IMR-90 (cell line): Measurements from ENCODE around the gene EIF3L. TPM values are rescaled to one million over a fixed set of nuclear protein-coding genes. Genes with fewer than 3 reads are reported as not detected.

Source experiments
- ATAC-seq: fragments of 200-7000 bp; cut with Tn5 transposase; 2 replicates; pipeline ENCODE4 v1.9.1; 2020; ENCODE audit warnings: low read depth, mild to moderate bottlenecking, moderate library complexity
- BruUV-seq: library from RNA; stranded (reverse); fragments of 400-500 nt; replicated peaks from 2 replicates; lab custom pipeline; 2021; lab: Mats Ljungman, UMichigan
- CTCF ChIA-PET: fragments of 300-600 bp; formaldehyde crosslinking; extraction: SDS; loops from one replicate; lab custom pipeline; 2021; ENCODE audit warnings: antibody characterized with exemption; lab: Yijun Ruan, JAX
- POLR2A ChIA-PET: fragments of 300-600 bp; sonication (Branson Sonifier 250); formaldehyde crosslinking; loops from one replicate; lab custom pipeline; 2022; ENCODE audit warnings: antibody characterized with exemption; ENCODE audit not compliant: unreplicated experiment; lab: Charles Lee
- DNase-seq: peaks from one replicate; pipeline ENCODE4 v3.0.0; 2013
- H2AFZ ChIP-seq: replicated peaks from 2 replicates; pipeline ENCODE3; 2013; ENCODE audit warnings: low read length, mild to moderate bottlenecking; ENCODE audit not compliant: poor library complexity
- H2AK5ac ChIP-seq: 2 replicates; pipeline ENCODE4 v1.6.1; 2013; ENCODE audit warnings: low read depth, low read length, inconsistent platforms
- H2AK9ac ChIP-seq: replicated peaks from 2 replicates; pipeline ENCODE3; 2013; ENCODE audit warnings: mild to moderate bottlenecking, low read depth, low read length, moderate library complexity; ENCODE audit not compliant: poor library complexity
- H2BK120ac ChIP-seq: 2 replicates; pipeline ENCODE4 v1.6.1; 2013; ENCODE audit warnings: low read depth, low read length, inconsistent platforms
- H2BK15ac ChIP-seq: 3 replicates; pipeline ENCODE4 v1.6.1; 2013; ENCODE audit warnings: low read depth, low read length, inconsistent platforms
- H2BK20ac ChIP-seq: 2 replicates; pipeline ENCODE4 v1.6.1; 2013; ENCODE audit warnings: low read depth, mild to moderate bottlenecking, inconsistent platforms, low read length, moderate library complexity
- H2BK5ac ChIP-seq: 2 replicates; pipeline ENCODE4 v1.6.1; 2013; ENCODE audit warnings: mild to moderate bottlenecking, low read depth, low read length, inconsistent platforms; ENCODE audit not compliant: poor library complexity, severe bottlenecking
- H3K14ac ChIP-seq: replicated peaks from 2 replicates; pipeline ENCODE4 v1.6.1; 2013; ENCODE audit warnings: low read depth, low read length, inconsistent platforms
- H3K18ac ChIP-seq: 2 replicates; pipeline ENCODE4 v1.6.1; 2013; ENCODE audit warnings: low read depth, low read length, control low read depth
- H3K23ac ChIP-seq: 2 replicates; pipeline ENCODE4 v1.6.1; 2013; ENCODE audit warnings: low read depth, low read length, inconsistent platforms
- H3K27ac ChIP-seq: 2 replicates; pipeline ENCODE4 v1.5.1; 2013; ENCODE audit warnings: mild to moderate bottlenecking, control low read depth, low read length; ENCODE audit not compliant: insufficient read depth
- H3K27me3 ChIP-seq: 2 replicates; pipeline ENCODE4 v1.6.1; 2013; ENCODE audit warnings: low read length; ENCODE audit not compliant: control insufficient read depth, insufficient read depth
- H3K36me3 ChIP-seq: 2 replicates; pipeline ENCODE4 v1.6.1; 2013; ENCODE audit warnings: low read length, mixed read lengths; ENCODE audit not compliant: control insufficient read depth, insufficient read depth
- H3K4ac ChIP-seq: 2 replicates; pipeline ENCODE4 v1.6.1; 2013; ENCODE audit warnings: low read depth, low read length, inconsistent platforms
- H3K4me1 ChIP-seq: 2 replicates; pipeline ENCODE4 v1.6.1; 2013; ENCODE audit warnings: low read length, mixed read lengths; ENCODE audit not compliant: control insufficient read depth, insufficient read depth
- H3K4me2 ChIP-seq: 2 replicates; pipeline ENCODE4 v1.6.1; 2013; ENCODE audit warnings: low read depth, mild to moderate bottlenecking, control low read depth, low read length, moderate library complexity
- H3K4me3 ChIP-seq: 2 replicates; pipeline ENCODE4 v1.5.1; 2013; ENCODE audit warnings: low read depth, mild to moderate bottlenecking, control low read depth, low read length, moderate library complexity; ENCODE audit not compliant: insufficient read depth
- H3K56ac ChIP-seq: 2 replicates; pipeline ENCODE4 v1.6.1; 2013; ENCODE audit warnings: low read length, inconsistent platforms; ENCODE audit not compliant: insufficient read depth; ENCODE audit errors: extremely low read depth
- H3K79me1 ChIP-seq, 2 experiments: 2 replicates each; pipeline ENCODE4 v1.6.1; 2013; ENCODE audit warnings: low read length in 2 of 2, inconsistent platforms in 1 of 2, low read depth in 1 of 2
- H3K9ac ChIP-seq: 2 replicates; pipeline ENCODE4 v1.6.1; 2013; ENCODE audit warnings: low read depth, low read length, control low read depth
- H3K9me1 ChIP-seq: 2 replicates; pipeline ENCODE4 v1.6.1; 2013; ENCODE audit warnings: low read length, inconsistent platforms; ENCODE audit not compliant: insufficient read depth
- H3K9me3 ChIP-seq: 2 replicates; pipeline ENCODE4 v1.6.1; 2013; ENCODE audit warnings: low read length; ENCODE audit not compliant: control insufficient read depth, insufficient read depth
- H4K20me1 ChIP-seq: 2 replicates; pipeline ENCODE4 v1.6.1; 2013; ENCODE audit warnings: low read length, inconsistent platforms; ENCODE audit not compliant: insufficient read depth
- H4K5ac ChIP-seq: 2 replicates; pipeline ENCODE4 v1.6.1; 2013; ENCODE audit warnings: mild to moderate bottlenecking, low read depth, low read length, control low read depth
- H4K8ac ChIP-seq, 2 experiments: 2 replicates each; pipeline ENCODE4 v1.6.1; 2013; ENCODE audit warnings: low read depth in 2 of 2, low read length in 2 of 2, control low read depth in 1 of 2, inconsistent platforms in 1 of 2
- H4K91ac ChIP-seq: 2 replicates; pipeline ENCODE4 v1.6.1; 2013; ENCODE audit warnings: low read depth, low read length, inconsistent platforms; ENCODE audit not compliant: insufficient read depth
- BHLHE40 ChIP-seq: fragments of 150-350 bp; IDR thresholded peaks from 2 replicates; pipeline ENCODE4 v1.6.1; 2016; ENCODE audit warnings: mild to moderate bottlenecking, low read depth, low read length
- CEBPB ChIP-seq: IDR thresholded peaks from 2 replicates; pipeline ENCODE4 v1.6.1; 2012; ENCODE audit warnings: low read depth, low read length, improper control_type of control experiment
- CHD1 ChIP-seq: IDR thresholded peaks from 2 replicates; pipeline ENCODE4 v1.6.1; 2012; ENCODE audit warnings: low read depth, low read length, improper control_type of control experiment
- CTCF ChIP-seq: conservative IDR thresholded peaks from 2 replicates; pipeline ENCODE4 v1.5.1; 2012; ENCODE audit warnings: mild to moderate bottlenecking, low read depth, low read length, improper control_type of control experiment
- ELK1 ChIP-seq: fragments of 150-350 bp; IDR thresholded peaks from 2 replicates; pipeline ENCODE4 v1.6.1; 2016; ENCODE audit warnings: low read depth, mild to moderate bottlenecking, low read length, moderate library complexity, borderline replicate concordance
- FOS ChIP-seq: fragments of 150-350 bp; IDR thresholded peaks from 2 replicates; pipeline ENCODE4 v1.6.1; 2016; ENCODE audit warnings: low read depth, low read length
- MAFK ChIP-seq: IDR thresholded peaks from 2 replicates; pipeline ENCODE4 v1.6.1; 2012; ENCODE audit warnings: low read depth, low read length, improper control_type of control experiment
- MAZ ChIP-seq: IDR thresholded peaks from 2 replicates; pipeline ENCODE4 v1.6.1; 2012; ENCODE audit warnings: low read depth, mild to moderate bottlenecking, low read length, improper control_type of control experiment, moderate library complexity, borderline replicate concordance
- MXI1 ChIP-seq: IDR thresholded peaks from 2 replicates; pipeline ENCODE4 v1.6.1; 2012; ENCODE audit warnings: low read depth, mild to moderate bottlenecking, low read length, moderate library complexity, borderline replicate concordance
- NFE2L2 ChIP-seq: fragments of 150-350 bp; IDR thresholded peaks from 2 replicates; pipeline ENCODE4 v1.6.1; 2016; ENCODE audit warnings: low read depth, mild to moderate bottlenecking, low read length
- POLR2A ChIP-seq: IDR thresholded peaks from 2 replicates; pipeline ENCODE4 v1.6.1; 2012; ENCODE audit warnings: mild to moderate bottlenecking, low read depth, low read length
- RAD21 ChIP-seq: IDR thresholded peaks from 2 replicates; pipeline ENCODE4 v1.6.1; 2012; ENCODE audit warnings: low read length, improper control_type of control experiment
- RCOR1 ChIP-seq: IDR thresholded peaks from 2 replicates; pipeline ENCODE4 v1.6.1; 2012; ENCODE audit warnings: mild to moderate bottlenecking, low read length, improper control_type of control experiment; ENCODE audit not compliant: insufficient replicate concordance
- RFX5 ChIP-seq: IDR thresholded peaks from 2 replicates; pipeline ENCODE4 v1.8.0; 2012; ENCODE audit warnings: low read depth, mild to moderate bottlenecking, low read length, moderate library complexity
- SMC3 ChIP-seq: fragments of 150-350 bp; IDR thresholded peaks from 2 replicates; pipeline ENCODE4 v1.6.1; 2016; ENCODE audit warnings: low read depth, mild to moderate bottlenecking, antibody characterized with exemption, low read length, moderate library complexity
- USF2 ChIP-seq: fragments of 150-350 bp; IDR thresholded peaks from 2 replicates; pipeline ENCODE4 v1.6.1; 2017; ENCODE audit warnings: mild to moderate bottlenecking, antibody characterized with exemption, low read length, low read depth
- WGBS, 2 experiments: methylation state at CpG; one replicate each; pipeline versions ENCODE4 v1.1.5 to v1.1.7; 2013; ENCODE audit warnings: missing lambda C conversion rate in 2 of 2; ENCODE audit not compliant: insufficient read length in 1 of 2; ENCODE audit errors: extremely low coverage in 2 of 2; 5-methylcytosine and 5-hydroxymethylcytosine counted together
- dilution Hi-C: fragments of 300-500 bp; cut with HindIII; formaldehyde crosslinking; loops from one replicate; pipeline ENCODE4 v1.14.3; 2018; ENCODE audit warnings: low sequenced_read_pairs; ENCODE audit not compliant: unreplicated experiment
- in situ Hi-C: fragments of 300-500 bp; cut with MboI; formaldehyde crosslinking; loops from 3 replicates; pipeline ENCODE4 v1.14.3; 2019; ENCODE audit warnings: low sequenced_read_pairs, inconsistent platforms, mixed read lengths
- intact Hi-C: fragments of 100-400 bp; cut with micrococcal nuclease; formaldehyde crosslinking; loops from 2 replicates; pipeline ENCODE4 v1.10.0; 2022
- polyA plus RNA-seq, 3 experiments: library from polyadenylated mRNA; depleted of rRNA; stranded (reverse); fragments of >200 nt; gene quantifications; 2 replicates each; pipeline ENCODE4 v1.2.3, GENCODE V29; 2012; ENCODE audit warnings: low replicate concordance in 1 of 3
- total RNA-seq: library from RNA; depleted of rRNA; stranded (reverse); fragments of >200 nt; gene quantifications from 2 replicates; pipeline ENCODE4 v1.2.3, GENCODE V29; 2012

EIF3L gene
- total and polyA plus RNA-seq, 2 of the 4 experiments (the other 2 are of a cell fraction): 391 to 593 TPM

GRCh38 chr22:37916311-37916710, 67.1 kb downstream of the EIF3L start:
- ChIA-PET CTCF (no interaction called here), POLR2A (no interaction called here)
- no peak overlapping the region for H3K9ac ChIP-seq
- ATAC-seq (no peak), DNase-seq (no peak)
- 88% methylated on average over 2 of the region's 5 CpGs; no CpG with 5 or more reads in 1 of the 2 experiments for WGBS, 2 experiments
- H2AFZ ChIP-seq: no peak overlapping the region
- H3K56ac ChIP-seq: no peak overlapping the region
- intact Hi-C loops: no loop called here
- no peak overlapping the region for H3K4me3 ChIP-seq
- H4K91ac ChIP-seq: no peak overlapping the region
- no peak overlapping the region for H3K27ac ChIP-seq
- H2AK9ac ChIP-seq: no peak overlapping the region
- no peaks in the 10 kb centered on the region; the same call in 1 of the 2 replicates for H3K9me1 ChIP-seq
- in situ Hi-C loops: no loop called here
- no peak overlapping the region for H3K14ac ChIP-seq
- H3K4me1 ChIP-seq: no peaks in the 10 kb centered on the region
- BruUV-seq: no TSS peak
- no peak overlapping the region for H2AK5ac ChIP-seq
- no peaks in the 10 kb centered on the region for H3K27me3 ChIP-seq
- H3K4me2 ChIP-seq: no peak overlapping the region
- no peak overlapping the region for H3K23ac ChIP-seq
- dilution Hi-C loops: no loop called here
- H2BK5ac ChIP-seq: no peak overlapping the region
- peaks cover 14% of the 10 kb centered on the region for H4K20me1 ChIP-seq
- H2BK20ac ChIP-seq: no peak overlapping the region
- H3K79me1 ChIP-seq: peaks cover 13 to 30% of the 10 kb centered on the region in 2 experiments
- H2BK120ac ChIP-seq: no peak overlapping the region
- H3K4ac ChIP-seq: no peak overlapping the region
- no peak overlapping the region for H4K8ac ChIP-seq
- no peak overlapping the region for H4K5ac ChIP-seq
- H3K18ac ChIP-seq: no peak overlapping the region
- no peak overlapping the region for H2BK15ac ChIP-seq
- H3K36me3 ChIP-seq: peaks cover 54% of the 10 kb centered on the region
- H3K9me3 ChIP-seq: no peaks in the 10 kb centered on the region
- TF ChIP-seq MAZ: no peak
- TF ChIP-seq USF2: no peak
- TF ChIP-seq RFX5: no peak
- TF ChIP-seq MAFK: no peak
- no peak for TF ChIP-seq RCOR1
- TF ChIP-seq CEBPB: no peak
- no peak for TF ChIP-seq SMC3
- no peak for TF ChIP-seq RAD21
- TF ChIP-seq ELK1: no peak
- TF ChIP-seq CTCF: no peak
- no peak for TF ChIP-seq POLR2A
- TF ChIP-seq FOS: no peak
- no peak for TF ChIP-seq CHD1
- TF ChIP-seq BHLHE40: no peak
- no peak for TF ChIP-seq NFE2L2
- no peak for TF ChIP-seq MXI1
